Neuronal stem cell (in vitro differentiated cells): ENCODE measurements around the gene ERC2.

Experiments used
- DNase-seq: peaks from one replicate; pipeline ENCODE4 v3.0.0-alpha.2; 2013; ENCODE audit warnings: low spot score
- H2AFZ ChIP-seq: one replicate; pipeline ENCODE4 v1.6.1; 2013; ENCODE audit warnings: mild to moderate bottlenecking, low read length, inconsistent platforms
- H2AK5ac ChIP-seq: 2 replicates; pipeline ENCODE4 v1.6.1; 2013; ENCODE audit warnings: low read depth, mild to moderate bottlenecking, inconsistent platforms, low read length, moderate library complexity, mixed read lengths
- H2BK120ac ChIP-seq: 2 replicates; pipeline ENCODE4 v1.6.1; 2013; ENCODE audit warnings: low read depth, mild to moderate bottlenecking, inconsistent platforms, low read length, moderate library complexity, mixed read lengths
- H2BK12ac ChIP-seq: one replicate; pipeline ENCODE4 v1.6.1; 2013; ENCODE audit warnings: low read length, inconsistent platforms
- H2BK15ac ChIP-seq: 2 replicates; pipeline ENCODE4 v1.6.1; 2013; ENCODE audit warnings: mild to moderate bottlenecking, low read length, inconsistent platforms, mixed read lengths
- H2BK5ac ChIP-seq: one replicate; pipeline ENCODE4 v1.6.1; 2013; ENCODE audit warnings: inconsistent platforms, mild to moderate bottlenecking, low read length, moderate library complexity
- H3K14ac ChIP-seq: one replicate; pipeline ENCODE4 v1.6.1; 2013; ENCODE audit warnings: low read length, inconsistent platforms
- H3K18ac ChIP-seq: 2 replicates; pipeline ENCODE4 v1.6.1; 2013; ENCODE audit warnings: low read length, inconsistent platforms
- H3K23ac ChIP-seq: 2 replicates; pipeline ENCODE4 v1.6.1; 2013; ENCODE audit warnings: low read depth, mild to moderate bottlenecking, mixed read lengths, low read length, inconsistent platforms; ENCODE audit not compliant: poor library complexity
- H3K27ac ChIP-seq: replicated peaks from 3 replicates; pipeline ENCODE4 v1.5.1; 2013; ENCODE audit warnings: low read length, inconsistent platforms
- H3K27me3 ChIP-seq, 3 experiments: 2 replicates each; pipeline ENCODE4 v1.6.1; 2013; ENCODE audit warnings: low read length in 3 of 3, mild to moderate bottlenecking in 2 of 3, inconsistent platforms in 1 of 3, low read depth in 1 of 3, mixed read lengths in 1 of 3, moderate library complexity in 1 of 3; ENCODE audit not compliant: control insufficient read depth in 3 of 3, insufficient read depth in 3 of 3
- H3K36me3 ChIP-seq, 2 donors: replicated peaks in 1 of 2; 2 replicates each; pipeline ENCODE4 v1.6.1; 2013; ENCODE audit warnings: low read length in 2 of 2; ENCODE audit not compliant: control insufficient read depth in 2 of 2, insufficient read depth in 2 of 2
- H3K4ac ChIP-seq: 2 replicates; pipeline ENCODE4 v1.6.1; 2013; ENCODE audit warnings: inconsistent platforms, mild to moderate bottlenecking, low read length, moderate library complexity
- H3K4me1 ChIP-seq, 2 donors: 1 replicate in 1 of 2; 2 replicates in 1 of 2; pipeline ENCODE4 v1.6.1; 2013; ENCODE audit warnings: low read length in 2 of 2, low read depth in 1 of 2; ENCODE audit not compliant: control insufficient read depth in 2 of 2, insufficient read depth in 1 of 2
- H3K4me2 ChIP-seq: one replicate; pipeline ENCODE4 v1.6.1; 2013; ENCODE audit warnings: mild to moderate bottlenecking, low read length, inconsistent platforms; ENCODE audit not compliant: insufficient read depth, poor library complexity, severe bottlenecking
- H3K4me3 ChIP-seq, 2 donors: 2 replicates each; pipeline ENCODE4 v1.5.1; 2013; ENCODE audit warnings: low read length in 2 of 2, mild to moderate bottlenecking in 2 of 2, inconsistent platforms in 1 of 2, moderate library complexity in 1 of 2
- H3K79me1 ChIP-seq: one replicate; pipeline ENCODE4 v1.6.1; 2013; ENCODE audit warnings: low read depth, mild to moderate bottlenecking, inconsistent platforms, low read length, moderate library complexity
- H3K9ac ChIP-seq: one replicate; pipeline ENCODE4 v1.6.1; 2013; ENCODE audit warnings: mild to moderate bottlenecking, low read depth, low read length, inconsistent platforms; ENCODE audit not compliant: poor library complexity
- H3K9me3 ChIP-seq, 2 donors: replicated peaks in 1 of 2; 2 replicates each; pipeline versions ENCODE3 to v1.6.1; 2013; ENCODE audit warnings: low read length in 2 of 2, mild to moderate bottlenecking in 2 of 2, inconsistent platforms in 1 of 2, low read depth in 1 of 2, mixed read lengths in 1 of 2, moderate library complexity in 1 of 2; ENCODE audit not compliant: control insufficient read depth in 2 of 2, insufficient read depth in 1 of 2
- H4K8ac ChIP-seq: one replicate; pipeline ENCODE4 v1.6.1; 2013; ENCODE audit warnings: low read depth, mild to moderate bottlenecking, inconsistent platforms, low read length, moderate library complexity
- H4K91ac ChIP-seq: one replicate; pipeline ENCODE4 v1.6.1; 2013; ENCODE audit warnings: low read length, low read depth, mild to moderate bottlenecking, inconsistent platforms; ENCODE audit not compliant: poor library complexity
- WGBS, 2 donors: extraction: QIAGEN DNeasy Blood & Tissue Kit; methylation state at CpG; one replicate each; pipeline ENCODE4 v1.1.7; 2013; ENCODE audit warnings: missing lambda C conversion rate in 2 of 2, mixed read lengths in 1 of 2; ENCODE audit not compliant: insufficient read length in 2 of 2, insufficient replicate concordance in 1 of 2; ENCODE audit errors: extremely low coverage in 2 of 2; 5-methylcytosine and 5-hydroxymethylcytosine counted together

ERC2 gene

GRCh38 chr3:56121716-56122115, 346.6 kb downstream of the ERC2 start:
- Histone ChIP-seq H3K4ac (no peak overlapping the region), H3K4me1 (peaks cover 8 to 9% of the 10 kb centered on the region in 2 donors), H2BK5ac (no peak overlapping the region), H4K91ac (no peak overlapping the region), H3K4me2 (no peak overlapping the region), H2AFZ (no peak overlapping the region), H2AK5ac (no peak overlapping the region), H2BK15ac (no peak overlapping the region), H3K18ac (no peak overlapping the region), H3K79me1 (no peaks in the 10 kb centered on the region), H3K14ac (no peak overlapping the region), H3K27me3 (no peaks in the 10 kb centered on the region), H3K36me3 (no peaks in the 10 kb centered on the region), H3K27ac (no peak overlapping the region), H3K9ac (no peak overlapping the region), H3K23ac (no peak overlapping the region), H2BK12ac (no peak overlapping the region), H3K4me3 (no peak overlapping the region), H3K9me3 (no peaks in the 10 kb centered on the region), H2BK120ac (no peak overlapping the region), H4K8ac (no peak overlapping the region)
- DNase-seq = no peak
- no CpG with 5 or more reads among the region's 2 CpGs for WGBS, 2 donors

- no peak overlapping the region for H3K4me2 ChIP-seq
- H2BK120ac ChIP-seq = no peak overlapping the region
- no peak overlapping the region for H3K14ac ChIP-seq
- H3K4me3 ChIP-seq = no peak overlapping the region
- H3K18ac ChIP-seq = no peak overlapping the region
- no peak overlapping the region for H2BK12ac ChIP-seq
- no peak overlapping the region for H3K27ac ChIP-seq
- no peak overlapping the region for H3K23ac ChIP-seq
- DNase-seq = no peak
- H3K9ac ChIP-seq = no peak overlapping the region
- WGBS, 2 donors = no CpG with 5 or more reads among the region's 5 CpGs
- no peak overlapping the region for H2AFZ ChIP-seq
- H2AK5ac ChIP-seq = no peak overlapping the region
- no peak overlapping the region for H4K91ac ChIP-seq
- H3K27me3 ChIP-seq = no peaks in the 10 kb centered on the region
- H3K36me3 ChIP-seq = no peaks in the 10 kb centered on the region
- H4K8ac ChIP-seq = no peak overlapping the region
- H3K4ac ChIP-seq = no peak overlapping the region
- peaks cover 8 to 9% of the 10 kb centered on the region in 2 donors for H3K4me1 ChIP-seq
- H2BK5ac ChIP-seq = no peak overlapping the region
- H3K79me1 ChIP-seq = no peaks in the 10 kb centered on the region
- no peak overlapping the region for H2BK15ac ChIP-seq
- peaks cover 0 to 10% of the 10 kb centered on the region in 2 donors for H3K9me3 ChIP-seq
Measured at GRCh38 chr3:56119575-56120349, 348.5 kb downstream of the ERC2 start.

- Histone ChIP-seq H4K91ac (no peak overlapping the region), H3K27ac (no peak overlapping the region), H3K4me1 (peaks cover 7 to 8% of the 10 kb centered on the region in 2 donors), H2BK12ac (no peak overlapping the region), H3K14ac (no peak overlapping the region), H2BK15ac (no peak overlapping the region), H2BK5ac (no peak overlapping the region), H3K4me3 (no peak overlapping the region), H3K9ac (no peak overlapping the region), H3K79me1 (no peaks in the 10 kb centered on the region), H3K18ac (no peak overlapping the region), H2AFZ (no peak overlapping the region), H3K23ac (no peak overlapping the region), H2AK5ac (no peak overlapping the region), H2BK120ac (no peak overlapping the region), H3K36me3 (no peaks in the 10 kb centered on the region), H4K8ac (no peak overlapping the region), H3K9me3 (peaks cover 0 to 13% of the 10 kb centered on the region in 2 donors), H3K4me2 (no peak overlapping the region), H3K27me3 (no peaks in the 10 kb centered on the region), H3K4ac (no peak overlapping the region)
- WGBS, 2 donors = no CpG with 5 or more reads among the region's 1 CpG
- no peak for DNase-seq
Measured at GRCh38 chr3:56118968-56119367, 349.3 kb downstream of the ERC2 start.

DNA sequence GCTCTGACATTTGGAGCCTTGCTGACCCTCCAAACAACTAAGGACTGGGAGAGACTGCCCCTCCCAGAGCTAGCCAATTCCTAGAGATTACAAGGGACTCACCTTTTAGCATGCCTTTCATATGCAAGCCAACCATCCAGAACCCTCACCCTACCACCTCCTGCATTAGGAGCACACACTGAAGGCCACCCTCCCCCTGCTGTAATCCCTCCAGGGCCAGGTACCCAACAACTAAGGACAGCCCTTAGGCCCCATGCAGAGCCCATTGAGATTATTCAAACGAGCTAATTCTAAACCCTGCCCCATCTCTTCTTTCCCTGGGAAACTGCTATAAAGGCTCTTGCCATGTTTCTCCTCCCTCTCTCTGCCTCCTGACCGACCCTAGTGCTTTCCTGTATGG, 352.6 kb downstream of the ERC2 start:
- H3K4me1 ChIP-seq = peaks cover 8 to 14% of the 10 kb centered on the region in 2 donors
- no peak overlapping the region for H2BK12ac ChIP-seq
- H3K14ac ChIP-seq = no peak overlapping the region
- no peak overlapping the region for H2BK5ac ChIP-seq
- no CpG with 5 or more reads among the region's 2 CpGs for WGBS, 2 donors
- H4K91ac ChIP-seq = no peak overlapping the region
- DNase-seq = no peak
- H3K36me3 ChIP-seq = no peaks in the 10 kb centered on the region
- H3K79me1 ChIP-seq = no peaks in the 10 kb centered on the region
- H2AK5ac ChIP-seq = no peak overlapping the region
- H2AFZ ChIP-seq = no peak overlapping the region
- no peaks in the 10 kb centered on the region for H3K27me3 ChIP-seq
- H3K18ac ChIP-seq = no peak overlapping the region
- H4K8ac ChIP-seq = no peak overlapping the region
- H3K9ac ChIP-seq = no peak overlapping the region
- H2BK15ac ChIP-seq = no peak overlapping the region
- no peak overlapping the region for H3K4me3 ChIP-seq
- no peak overlapping the region for H3K27ac ChIP-seq
- H2BK120ac ChIP-seq = no peak overlapping the region
- no peak overlapping the region for H3K4me2 ChIP-seq
- H3K9me3 ChIP-seq = peaks cover 0 to 13% of the 10 kb centered on the region in 2 donors
- H3K4ac ChIP-seq = no peak overlapping the region
- H3K23ac ChIP-seq = no peak overlapping the region
